PC-3 (cell line): Measurements from ENCODE around the gene CHRM4. TPM values are rescaled to one million over a fixed set of nuclear protein-coding genes. Genes with fewer than 3 reads are reported as not detected.

Experiments
- ATAC-seq: fragments of 200-7000 bp; cut with Tn5 transposase; 2 replicates; pipeline ENCODE4 v1.9.1; 2020; ENCODE audit warnings: mild to moderate bottlenecking, moderate library complexity
- BruUV-seq: library from RNA; stranded (reverse); fragments of 400-500 nt; replicated peaks from 2 replicates; lab custom pipeline; 2021; lab: Mats Ljungman, UMichigan
- CTCF ChIA-PET: fragments of 300-600 bp; sonication (Branson Sonifier 250); formaldehyde crosslinking; loops from one replicate; lab custom pipeline; 2022; ENCODE audit warnings: antibody characterized with exemption; lab: Charles Lee
- POLR2A ChIA-PET: fragments of 300-600 bp; sonication (Branson Sonifier 250); formaldehyde crosslinking; loops from one replicate; lab custom pipeline; 2022; ENCODE audit warnings: antibody characterized with exemption; ENCODE audit not compliant: unreplicated experiment; lab: Charles Lee
- DNase-seq: peaks from one replicate; pipeline ENCODE4 v3.0.0-alpha.2; 2015
- H2AFZ ChIP-seq: fragments of 300-600 bp; sonication (generic); 2 replicates; pipeline ENCODE4 v1.6.0; 2016; ENCODE audit warnings: antibody characterized with exemption, low read length
- H3F3A ChIP-seq: fragments of 300-600 bp; sonication (generic); one replicate; pipeline ENCODE4 v1.6.0; 2017; ENCODE audit warnings: antibody characterized with exemption, low read length, control low read depth, mild to moderate bottlenecking; ENCODE audit not compliant: unreplicated experiment
- H3K27ac ChIP-seq: fragments of 300-600 bp; sonication (generic); 2 replicates; pipeline ENCODE4 v1.5.1; 2016; ENCODE audit warnings: mild to moderate bottlenecking, low read length
- H3K27me3 ChIP-seq: fragments of 300-600 bp; sonication (generic); 2 replicates; pipeline ENCODE4 v1.6.1; 2016; ENCODE audit warnings: low read length, mixed read lengths
- H3K36me3 ChIP-seq: fragments of 300-600 bp; sonication (generic); 2 replicates; pipeline ENCODE4 v1.6.1; 2016; ENCODE audit warnings: low read depth, mixed run types, low read length, mixed read lengths
- H3K4me1 ChIP-seq: fragments of 300-600 bp; sonication (generic); 2 replicates; pipeline ENCODE4 v1.5.1; 2016; ENCODE audit warnings: low read length; ENCODE audit not compliant: insufficient read depth
- H3K4me2 ChIP-seq: fragments of 300-600 bp; sonication (generic); 2 replicates; pipeline ENCODE4 v1.6.0; 2016; ENCODE audit warnings: low read length
- H3K4me3 ChIP-seq: fragments of 300-600 bp; sonication (generic); 2 replicates; pipeline ENCODE4 v1.5.1; 2016; ENCODE audit warnings: mild to moderate bottlenecking, low read length, mixed read lengths
- H3K79me2 ChIP-seq: fragments of 300-600 bp; sonication (generic); 2 replicates; pipeline ENCODE4 v1.6.1; 2017; ENCODE audit warnings: low read length, mixed read lengths
- H3K9ac ChIP-seq: fragments of 300-600 bp; sonication (generic); 2 replicates; pipeline ENCODE4 v1.6.0; 2016; ENCODE audit warnings: mild to moderate bottlenecking, low read length
- H3K9me2 ChIP-seq: fragments of 300-600 bp; sonication (generic); replicated peaks from 2 replicates; pipeline ENCODE4 v1.6.1; 2016; ENCODE audit warnings: mixed run types, low read length, mixed read lengths
- H3K9me3 ChIP-seq: fragments of 300-600 bp; sonication (generic); 2 replicates; pipeline ENCODE4 v1.6.1; 2016; ENCODE audit warnings: low read length, mixed read lengths
- H4K20me1 ChIP-seq: fragments of 300-600 bp; sonication (generic); 2 replicates; pipeline ENCODE4 v1.6.1; 2016; ENCODE audit warnings: low read length, mixed read lengths
- CTCF ChIP-seq: fragments of 300-600 bp; sonication (generic); conservative IDR thresholded peaks from 2 replicates; pipeline ENCODE4 v1.5.1; 2017; ENCODE audit warnings: antibody characterized with exemption, low read depth, mild to moderate bottlenecking, low read length
- EZH2 ChIP-seq: fragments of 300-600 bp; sonication (generic); IDR thresholded peaks from one replicate; pipeline ENCODE4 v1.6.1; 2017; ENCODE audit warnings: antibody characterized with exemption, mild to moderate bottlenecking, low read length; ENCODE audit not compliant: unreplicated experiment
- EZH2phosphoT487 ChIP-seq: fragments of 300-600 bp; sonication (generic); IDR thresholded peaks from 2 replicates; pipeline ENCODE4 v1.6.1; 2018; ENCODE audit warnings: mild to moderate bottlenecking, antibody characterized with exemption, low read length, borderline replicate concordance
- intact Hi-C: fragments of 100-400 bp; cut with micrococcal nuclease; formaldehyde crosslinking; loops from 2 replicates; pipeline ENCODE4 v1.9.0; 2023
- total RNA-seq: library from RNA; depleted of rRNA; stranded (reverse); fragments of >200 nt; gene quantifications from 2 replicates; pipeline ENCODE4 v1.2.3, GENCODE V29; 2014

Gene CHRM4
- total RNA-seq, 1 experiment from 2014 or later: not detected

GRCh38 chr11:46351606-46352005, 40.0 kb downstream of the CHRM4 start:
- intact Hi-C loops: no loop called here
- POLR2A ChIA-PET: no interaction called here

GRCh38 chr11:46351148-46351547, 40.4 kb downstream of the CHRM4 start:
- ATAC-seq (no peak), DNase-seq (no peak)
- H3F3A ChIP-seq: no peaks in the 10 kb centered on the region
- H3K9me3 ChIP-seq: no peaks in the 10 kb centered on the region
- no peaks in the 10 kb centered on the region for H4K20me1 ChIP-seq
- ChIA-PET CTCF (no interaction called here), POLR2A (no interaction called here)
- H3K4me3 ChIP-seq: no peak overlapping the region
- H3K79me2 ChIP-seq: peaks cover 70% of the 10 kb centered on the region
- intact Hi-C loops: no loop called here
- H3K4me2 ChIP-seq: no peak overlapping the region
- BruUV-seq: no TSS peak
- H3K36me3 ChIP-seq: no peaks in the 10 kb centered on the region; the same call in 1 of the 2 replicates
- no peak overlapping the region for H2AFZ ChIP-seq
- H3K27me3 ChIP-seq: no peaks in the 10 kb centered on the region
- H3K9ac ChIP-seq: no peak overlapping the region
- TF ChIP-seq CTCF (no peak), EZH2 (no peak), EZH2phosphoT487 (no peak)
- H3K9me2 ChIP-seq: no peaks in the 10 kb centered on the region
- H3K4me1 ChIP-seq: peaks cover 12% of the 10 kb centered on the region
- no peak overlapping the region for H3K27ac ChIP-seq

More at GRCh38 chr11:46351606-46352005, 40.0 kb downstream of the CHRM4 start:
- Histone ChIP-seq H3K9ac (no peak overlapping the region), H3K27me3 (no peaks in the 10 kb centered on the region), H3K9me3 (no peaks in the 10 kb centered on the region), H3K9me2 (no peaks in the 10 kb centered on the region), H3K4me3 (no peak overlapping the region), H2AFZ (no peak overlapping the region), H3K79me2 (peaks cover 74% of the 10 kb centered on the region), H3K27ac (no peak overlapping the region), H3K4me1 (peaks cover 12% of the 10 kb centered on the region), H3K4me2 (no peak overlapping the region), H3F3A (no peaks in the 10 kb centered on the region), H4K20me1 (no peaks in the 10 kb centered on the region), H3K36me3 (no peaks in the 10 kb centered on the region; the same call in 1 of the 2 replicates)
- no peak for ATAC-seq
- no TSS peak for BruUV-seq
- CTCF ChIA-PET: no interaction called here
- TF ChIP-seq EZH2 (no peak), CTCF (no peak), EZH2phosphoT487 (no peak)
- DNase-seq: no peak

- intact Hi-C loops: no loop called here
- DNase-seq (no peak), ATAC-seq (no peak)
- Histone ChIP-seq H3K27ac (no peak overlapping the region), H2AFZ (no peak overlapping the region), H3K4me1 (peaks cover 12% of the 10 kb centered on the region), H3K36me3 (no peaks in the 10 kb centered on the region; the same call in 1 of the 2 replicates), H3K27me3 (no peaks in the 10 kb centered on the region), H3K9ac (no peak overlapping the region), H3K4me3 (no peak overlapping the region), H4K20me1 (no peaks in the 10 kb centered on the region), H3F3A (no peaks in the 10 kb centered on the region), H3K9me2 (no peaks in the 10 kb centered on the region), H3K9me3 (no peaks in the 10 kb centered on the region), H3K79me2 (peaks cover 69% of the 10 kb centered on the region), H3K4me2 (no peak overlapping the region)
- BruUV-seq: no TSS peak
- no peak for TF ChIP-seq CTCF
- TF ChIP-seq EZH2: no peak
- no peak for TF ChIP-seq EZH2phosphoT487
- CTCF ChIA-PET: no interaction called here
- POLR2A ChIA-PET: no interaction called here
Observed at GRCh38 chr11:46350695-46351094, 40.9 kb downstream of the CHRM4 start.
